Breast epithelium (tissue), 3 donors: ENCODE results near the gene MARVELD1.
A peak's percentile ranks its signal among the peaks of the same experiment; 100 is the strongest.

Experiments
- CTCF ChIP-seq, 3 donors: fragments of 450-650 bp; IDR thresholded peaks; one replicate each; pipeline ENCODE4 v1.5.1; 2016 to 2017; ENCODE audit warnings: antibody characterized with exemption in 3 of 3, mild to moderate bottlenecking in 3 of 3, moderate library complexity in 3 of 3
- POLR2A ChIP-seq: fragments of 450-650 bp; IDR thresholded peaks from one replicate; pipeline ENCODE4 v1.6.1; 2016; ENCODE audit warnings: antibody characterized with exemption, mild to moderate bottlenecking, moderate library complexity
- POLR2AphosphoS5 ChIP-seq, 3 donors: sonication (generic); formaldehyde crosslinking; IDR thresholded peaks; one replicate each; pipeline ENCODE4 v1.6.1; 2017; ENCODE audit warnings: antibody characterized with exemption in 3 of 3

- peak in 2 of 3 donors; percentile 61 to 68 for TF ChIP-seq CTCF (IDR thresholded peaks at IDR 0.05)
- TF ChIP-seq POLR2A = no peak
- TF ChIP-seq POLR2AphosphoS5 (IDR thresholded peaks at IDR 0.05) = no peak
These were observed 45.8 kb downstream of the MARVELD1 start for GRCh38 chr10:97759158-97759887.
